K562 (cell line): Measurements from ENCODE around the gene CARD14. TPM values are rescaled to one million over a fixed set of nuclear protein-coding genes. Genes with fewer than 3 reads are reported as not detected.

Experiments
- ATAC-seq: fragments of 200-7000 bp; cut with Tn5 transposase; 3 replicates; pipeline ENCODE4 v1.9.1; 2020; ENCODE audit warnings: moderate library complexity
- BruUV-seq: library from RNA; stranded (reverse); fragments of 400-500 nt; replicated peaks from 2 replicates; lab custom pipeline; 2021; lab: Mats Ljungman, UMichigan
- CTCF ChIA-PET: fragments of 300-600 bp; formaldehyde crosslinking; extraction: SDS; loops from one replicate; lab custom pipeline; 2021; ENCODE audit warnings: low intra/inter-chr PET ratio; lab: Yijun Ruan, JAX
- POLR2A ChIA-PET: fragments of 300-600, 350-650 bp; sonication (Branson Sonifier 250); formaldehyde crosslinking; extraction: SDS; loops from one replicate; lab custom pipeline; 2021; ENCODE audit warnings: antibody characterized with exemption, inconsistent platforms; lab: Yijun Ruan, JAX
- DNase-seq, 4 experiments: peaks; one replicate each; pipeline versions ENCODE4 v3.0.0 to v3.0.0-alpha.2; 2011 to 2018; ENCODE audit warnings: low spot score in 3 of 4, mixed read lengths in 3 of 4; ENCODE audit errors: extremely low read depth in 1 of 4
- FAIRE-seq: peaks from 2 replicates; lab custom pipeline; 2011; peaks lifted over from hg19 to GRCh38; lab: Jason Lieb, UNC
- H2AFZ ChIP-seq: 2 replicates; pipeline ENCODE4 v1.6.0; 2011; ENCODE audit warnings: low read depth, low read length, control low read depth, inconsistent platforms
- H3K27ac ChIP-seq: fragments of 200-600 bp; 3 replicates; pipeline ENCODE4 v1.8.0; 2011; ENCODE audit warnings: low read depth, mild to moderate bottlenecking, control low read depth, inconsistent platforms, low read length, moderate library complexity, mixed read lengths; ENCODE audit errors: extremely low read depth
- H3K27me3 ChIP-seq, 2 experiments: fragments of 300-600 bp in 1 of 2; 2 replicates in 1 of 2; 3 replicates in 1 of 2; pipeline versions ENCODE4 v1.6.0 to v1.8.0; 2011; ENCODE audit warnings: inconsistent platforms in 2 of 2, low read length in 2 of 2, mild to moderate bottlenecking in 1 of 2, mixed read lengths in 1 of 2, moderate library complexity in 1 of 2; ENCODE audit not compliant: control insufficient read depth in 2 of 2, insufficient read depth in 2 of 2
- H3K36me3 ChIP-seq: fragments of 300-600 bp; 3 replicates; pipeline ENCODE4 v1.8.0; 2011; ENCODE audit warnings: mild to moderate bottlenecking, low read length, inconsistent platforms; ENCODE audit not compliant: control insufficient read depth, insufficient read depth
- H3K4me1 ChIP-seq, 2 experiments: fragments of 200-600 bp in 1 of 2; replicated peaks in 1 of 2; 2 replicates in 1 of 2; 3 replicates in 1 of 2; pipeline versions ENCODE4 v1.5.1 to v1.8.0; 2011; ENCODE audit warnings: inconsistent platforms in 2 of 2, low read length in 2 of 2, mild to moderate bottlenecking in 1 of 2, mixed read lengths in 1 of 2, moderate library complexity in 1 of 2; ENCODE audit not compliant: control insufficient read depth in 2 of 2, insufficient read depth in 2 of 2
- H3K4me2 ChIP-seq: 2 replicates; pipeline ENCODE4 v1.6.1; 2011; ENCODE audit warnings: low read length, control low read depth, inconsistent platforms, mixed read lengths; ENCODE audit not compliant: insufficient read depth
- H3K4me3 ChIP-seq: fragments of 200-600 bp; sonication (generic), shearing (Covaris generic); 2 replicates; pipeline ENCODE4 v1.5.1; 2016; ENCODE audit warnings: control low read depth, inconsistent platforms
- H3K79me2 ChIP-seq: fragments of 200-600 bp; 3 replicates; pipeline ENCODE4 v1.8.0; 2011; ENCODE audit warnings: low read length, inconsistent platforms; ENCODE audit not compliant: control insufficient read depth, insufficient read depth
- H3K9ac ChIP-seq, 2 experiments: 2 replicates each; pipeline versions ENCODE4 v1.6.0 to v1.6.1; 2011; ENCODE audit warnings: low read depth in 2 of 2, low read length in 2 of 2, control low read depth in 1 of 2, inconsistent platforms in 1 of 2, mild to moderate bottlenecking in 1 of 2, mixed read lengths in 1 of 2; ENCODE audit not compliant: insufficient read depth in 1 of 2
- H3K9me1 ChIP-seq: one replicate; pipeline ENCODE4 v1.6.0; 2011; ENCODE audit warnings: inconsistent platforms, mild to moderate bottlenecking, low read length, moderate library complexity; ENCODE audit not compliant: control insufficient read depth, insufficient read depth
- H3K9me3 ChIP-seq: replicated peaks from 2 replicates; pipeline ENCODE4 v1.5.1; 2011; ENCODE audit warnings: low read depth, low read length, inconsistent platforms; ENCODE audit not compliant: control insufficient read depth, insufficient read depth
- H4K20me1 ChIP-seq: replicated peaks from 2 replicates; pipeline ENCODE4 v1.6.1; 2011; ENCODE audit warnings: low read length, inconsistent platforms, mixed read lengths; ENCODE audit not compliant: control insufficient read depth, insufficient read depth
- CTBP1 ChIP-seq: fragments of 450-650 bp; IDR thresholded peaks from 2 replicates; pipeline ENCODE4 v1.6.1; 2016; ENCODE audit warnings: borderline replicate concordance
- FOXJ2 ChIP-seq: fragments of 200-800 bp; sonication (Bioruptor generic); IDR thresholded peaks from 2 replicates; pipeline ENCODE4 v1.6.1; 2016; ENCODE audit warnings: missing genetic modification characterization, missing compliant biosample characterization
- KDM2B ChIP-seq: fragments of 250-450 bp; sonication (Bioruptor Pico); IDR thresholded peaks from 2 replicates; pipeline ENCODE4 v1.8.0; 2021; ENCODE audit warnings: mild to moderate bottlenecking, moderate library complexity
- MCM3 ChIP-seq: fragments of 450-650 bp; IDR thresholded peaks from 2 replicates; pipeline ENCODE4 v1.6.1; 2016
- ZFP91 ChIP-seq: sonication (generic); formaldehyde crosslinking; IDR thresholded peaks from 2 replicates; pipeline ENCODE4 v1.8.0; 2022; ENCODE audit warnings: mild to moderate bottlenecking, missing genetic modification reagents
- ZKSCAN3 ChIP-seq: fragments of 250-450 bp; sonication (Bioruptor Pico); IDR thresholded peaks from 2 replicates; pipeline ENCODE4 v1.4.0; 2020
- ZNF76 ChIP-seq: fragments of 250-450 bp; sonication (Bioruptor Pico); IDR thresholded peaks from 2 replicates; pipeline ENCODE4 v1.4.0; 2020; ENCODE audit warnings: mild to moderate bottlenecking, moderate library complexity, borderline replicate concordance
- ZNF766 ChIP-seq: fragments of 200-800 bp; sonication (Bioruptor generic); conservative IDR thresholded peaks from 2 replicates; pipeline ENCODE4 v1.6.1; 2016; ENCODE audit warnings: missing genetic modification characterization, missing compliant biosample characterization
- WGBS: fragments of 100-300 bp; shearing (Covaris generic); methylation state at CpG from one replicate; pipeline ENCODE4 v1.1.6; 2016; ENCODE audit warnings: low coverage, mixed read lengths; ENCODE audit not compliant: insufficient coverage; ENCODE audit errors: missing lambda C conversion rate; 5-methylcytosine and 5-hydroxymethylcytosine counted together
- in situ Hi-C: fragments of 300-500 bp; cut with MboI; formaldehyde crosslinking; loops from 4 replicates; pipeline ENCODE4 v1.15.0; 2018; ENCODE audit warnings: inconsistent platforms, mixed read lengths
- intact Hi-C: fragments of 100-400 bp; cut with micrococcal nuclease; formaldehyde crosslinking; loops from 2 replicates; pipeline ENCODE4 v1.14.2; 2022
- polyA plus RNA-seq, 8 experiments: library from polyadenylated mRNA; depleted of rRNA in 4 of 8; stranded (reverse) in 5 of 8; unstranded in 3 of 8; fragments of >200 nt; fragmentation: Nextera tagmentation in 2 of 8; fragmentation: Illumina TruSeq in 1 of 8; extraction: Ambion mirVana in 2 of 8; extraction: Trizol in 1 of 8; gene quantifications; 2 replicates each; pipeline versions ENCODE4 v1.2.1 to v1.2.3, GENCODE V29; 2011 to 2014; ENCODE audit warnings: inconsistent platforms in 1 of 8, missing spikeins in 1 of 8
- total RNA-seq, 7 experiments: library from RNA; depleted of rRNA in 6 of 7; stranded (reverse); fragments of >200 nt in 6 of 7; fragmentation: Illumina TruSeq in 2 of 7; extraction: Trizol in 2 of 7; gene quantifications; 2 replicates each; pipeline versions ENCODE4 v1.2.1 to v1.2.3, GENCODE V29; 2011 to 2021; ENCODE audit warnings: low replicate concordance in 1 of 7
- TF ChIP-seq, protein P1 (sequence below): sonication (generic); formaldehyde crosslinking; IDR thresholded peaks from 2 replicates; pipeline ENCODE4 v1.8.0; 2022; ENCODE audit warnings: missing genetic modification reagents, mild to moderate bottlenecking, borderline replicate concordance

Gene CARD14
- total and polyA plus RNA-seq, 9 of the 15 experiments (the other 6 are each of a cell fraction or from before 2014, with no cell fraction given): not detected

- DNase-seq (no peak), ATAC-seq (no peak)
- Histone ChIP-seq H3K27me3 (no peaks in the 10 kb centered on the region), H3K9me1 (no peaks in the 10 kb centered on the region), H3K4me1 (peaks cover 0 to 15% of the 10 kb centered on the region in 2 experiments; a peak in 1 of 5 replicates), H3K36me3 (peaks cover 45% of the 10 kb centered on the region; the same call in 1 of the 3 replicates), H3K4me3 (no peak overlapping the region), H3K9me3 (no peaks in the 10 kb centered on the region), H4K20me1 (0 out of 2 replicates have a peak, but pooled peaks cover under 1% of the 10 kb centered on the region), H3K4me2 (no peak overlapping the region), H3K9ac (no peak overlapping the region; a peak in 1 of 4 replicates)
- BruUV-seq: no TSS peak
- intact Hi-C loops (no loop called here), in situ Hi-C loops (no loop called here)
- ChIA-PET CTCF (no interaction called here), POLR2A (no interaction called here)
- 68% methylated on average over 8 of the region's 12 CpGs for WGBS
- no peak for TF ChIP-seq KDM2B (CRISPR knock-in tag)
- no peak for TF ChIP-seq ZNF766 (CRISPR knock-in tag)
- TF ChIP-seq CTBP1: no peak
- no peak for TF ChIP-seq ZNF76 (CRISPR knock-in tag)
- TF ChIP-seq ZKSCAN3: no peak
- TF ChIP-seq FOXJ2: no peak
- TF ChIP-seq, protein P1, sequence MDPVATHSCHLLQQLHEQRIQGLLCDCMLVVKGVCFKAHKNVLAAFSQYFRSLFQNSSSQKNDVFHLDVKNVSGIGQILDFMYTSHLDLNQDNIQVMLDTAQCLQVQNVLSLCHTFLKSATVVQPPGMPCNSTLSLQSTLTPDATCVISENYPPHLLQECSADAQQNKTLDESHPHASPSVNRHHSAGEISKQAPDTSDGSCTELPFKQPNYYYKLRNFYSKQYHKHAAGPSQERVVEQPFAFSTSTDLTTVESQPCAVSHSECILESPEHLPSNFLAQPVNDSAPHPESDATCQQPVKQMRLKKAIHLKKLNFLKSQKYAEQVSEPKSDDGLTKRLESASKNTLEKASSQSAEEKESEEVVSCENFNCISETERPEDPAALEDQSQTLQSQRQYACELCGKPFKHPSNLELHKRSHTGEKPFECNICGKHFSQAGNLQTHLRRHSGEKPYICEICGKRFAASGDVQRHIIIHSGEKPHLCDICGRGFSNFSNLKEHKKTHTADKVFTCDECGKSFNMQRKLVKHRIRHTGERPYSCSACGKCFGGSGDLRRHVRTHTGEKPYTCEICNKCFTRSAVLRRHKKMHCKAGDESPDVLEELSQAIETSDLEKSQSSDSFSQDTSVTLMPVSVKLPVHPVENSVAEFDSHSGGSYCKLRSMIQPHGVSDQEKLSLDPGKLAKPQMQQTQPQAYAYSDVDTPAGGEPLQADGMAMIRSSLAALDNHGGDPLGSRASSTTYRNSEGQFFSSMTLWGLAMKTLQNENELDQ (CRISPR knock-in tag): no peak
- no peak for TF ChIP-seq MCM3
- TF ChIP-seq ZFP91: no peak
- TF ChIP-seq, all 486 proteins: peak for 0
- no peaks in the 10 kb centered on the region for H3K79me2 ChIP-seq
- no peak overlapping the region for H2AFZ ChIP-seq
- FAIRE-seq: no peak
- H3K27ac ChIP-seq: no peak overlapping the region
Observed at GRCh38 chr17:80212511-80212910, 42.7 kb downstream of the CARD14 start.
